Ramos (cell line): ENCODE measurements around the gene MANBA.
"Not testable (repeated sequence)": the region's sequence is repeated elsewhere in the genome, so short reads cannot be mapped to it uniquely, and the experiment has no call there.

Source experiments
- in situ Hi-C: fragments of 300-500 bp; cut with MboI; formaldehyde crosslinking; loops from one replicate; pipeline ENCODE4 v1.14.3; 2022; ENCODE audit warnings: low sequenced_read_pairs; ENCODE audit not compliant: unreplicated experiment

MANBA gene

GRCh38 chr4:102627831-102628523, 132.8 kb downstream of the MANBA start:
- in situ Hi-C loops = loop anchor here (10.0 kb wide), 1 partner anchor 183 kb away; no protein-coding TSS in a partner anchor

DNA sequence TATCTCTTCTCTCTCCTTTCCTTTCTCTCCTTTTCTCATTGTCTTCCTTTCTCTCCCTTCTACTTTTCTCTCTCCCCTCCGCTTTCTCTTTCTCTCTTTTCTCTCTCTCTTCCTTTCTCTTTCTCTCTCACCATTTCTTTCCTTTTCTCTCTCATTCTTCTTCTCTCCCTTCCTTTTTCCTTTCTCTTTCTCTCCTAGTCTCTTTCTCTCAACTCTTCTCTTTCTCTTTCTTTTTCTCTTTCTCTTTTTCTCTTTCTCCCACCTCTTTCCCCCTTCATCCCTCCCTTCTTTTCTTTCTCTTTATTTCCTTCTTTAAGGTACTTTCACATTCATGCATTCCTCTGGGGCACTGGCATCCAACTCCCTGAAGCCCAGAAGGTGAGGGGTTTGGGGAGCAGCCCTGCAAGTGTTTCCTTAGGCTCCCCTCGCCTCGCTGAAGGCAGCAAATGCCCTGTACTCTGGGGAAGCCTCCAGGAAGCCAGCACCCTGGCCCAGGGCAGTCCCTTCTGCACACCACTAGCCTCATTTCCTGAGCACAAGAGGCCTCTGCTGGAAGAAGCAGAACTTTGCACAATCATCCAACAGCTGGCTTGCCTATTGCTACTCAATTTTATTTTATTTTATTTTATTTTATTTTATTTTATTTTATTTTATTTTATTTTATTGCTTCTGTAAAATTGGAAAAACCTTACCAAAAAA, 135.4 kb downstream of the MANBA start:
- in situ Hi-C loops = loop anchor here (10.0 kb wide), 1 partner anchor 181 kb away; no protein-coding TSS in a partner anchor

DNA sequence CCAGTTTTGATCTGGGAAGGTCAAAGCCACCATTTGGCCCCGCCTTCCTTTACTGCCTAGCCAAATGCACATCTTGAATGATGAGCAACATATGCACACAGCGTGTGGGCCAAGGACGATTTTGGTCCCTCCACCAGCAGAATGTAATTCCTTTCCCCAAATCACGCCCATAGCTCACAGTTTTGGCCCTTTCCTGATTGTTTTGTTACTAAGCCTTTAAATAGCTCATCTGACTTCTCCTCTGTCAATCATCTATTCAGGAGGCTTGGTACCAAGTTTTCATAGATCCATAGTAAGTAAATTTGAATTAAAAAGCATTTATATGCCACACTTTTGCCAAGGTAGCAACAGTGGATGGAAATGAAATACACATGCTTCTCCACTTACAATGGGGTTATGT, 136.3 kb downstream of the MANBA start:
- in situ Hi-C loops = loop anchor here (5.0 to 10.0 kb wide), 3 partner anchors 180 to 463 kb away; no protein-coding TSS in a partner anchor

- in situ Hi-C loops = loop anchor here (5.0 to 10.0 kb wide), 3 partner anchors 179 to 464 kb away; no protein-coding TSS in a partner anchor
Measured at GRCh38 chr4:102623622-102624021, 137.1 kb downstream of the MANBA start.

GRCh38 chr4:102620697-102621497, 139.9 kb downstream of the MANBA start:
- in situ Hi-C loops = loop anchor here (5.0 to 10.0 kb wide), 3 partner anchors 176 to 466 kb away; no protein-coding TSS in a partner anchor

- in situ Hi-C loops = loop anchor here (5.0 to 10.0 kb wide), 3 partner anchors 175 to 467 kb away; no protein-coding TSS in a partner anchor
Measured at GRCh38 chr4:102619776-102620631, 140.8 kb downstream of the MANBA start.

DNA sequence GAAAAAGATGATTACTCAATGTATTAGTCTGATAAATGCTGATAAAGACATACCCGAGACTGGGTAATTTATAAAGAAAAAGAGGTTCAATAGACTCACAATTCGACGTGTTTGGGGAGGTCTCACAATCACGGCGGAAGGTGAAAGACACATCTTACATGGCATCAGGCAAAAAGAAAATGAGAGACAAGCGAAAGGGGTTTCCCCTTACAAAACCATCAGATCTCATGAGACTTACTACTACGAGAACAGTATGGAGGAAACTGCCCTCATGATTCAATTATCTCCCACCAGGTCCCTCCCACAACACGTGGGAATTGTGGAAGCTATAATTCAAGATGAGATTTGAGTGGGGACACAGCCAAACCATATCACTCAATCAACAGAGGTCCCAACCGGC, 141.7 kb downstream of the MANBA start:
- in situ Hi-C loops = not testable (repeated sequence)

GRCh38 chr4:102616636-102617035, 144.1 kb downstream of the MANBA start:
- in situ Hi-C loops = no loop called here

DNA sequence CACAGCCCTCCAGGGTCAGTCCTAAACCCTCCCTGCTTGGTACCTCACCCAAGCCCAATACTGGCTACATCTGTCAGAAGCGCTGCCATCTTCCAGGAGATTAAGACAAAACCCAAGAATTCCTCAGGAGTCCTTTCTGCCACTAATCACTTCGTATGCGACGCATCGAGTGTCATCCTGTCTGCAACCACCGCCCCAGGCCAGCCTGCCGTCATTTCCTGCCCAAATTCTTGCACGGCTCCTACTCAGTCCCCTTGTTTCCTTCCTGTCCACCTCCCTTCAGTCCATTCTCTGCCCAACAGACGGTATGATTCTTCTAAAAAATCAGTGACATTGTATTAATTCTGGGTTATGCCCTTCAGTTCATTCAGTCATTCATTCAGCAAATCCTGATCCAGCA, 146.0 kb downstream of the MANBA start:
- in situ Hi-C loops = no loop called here

DNA sequence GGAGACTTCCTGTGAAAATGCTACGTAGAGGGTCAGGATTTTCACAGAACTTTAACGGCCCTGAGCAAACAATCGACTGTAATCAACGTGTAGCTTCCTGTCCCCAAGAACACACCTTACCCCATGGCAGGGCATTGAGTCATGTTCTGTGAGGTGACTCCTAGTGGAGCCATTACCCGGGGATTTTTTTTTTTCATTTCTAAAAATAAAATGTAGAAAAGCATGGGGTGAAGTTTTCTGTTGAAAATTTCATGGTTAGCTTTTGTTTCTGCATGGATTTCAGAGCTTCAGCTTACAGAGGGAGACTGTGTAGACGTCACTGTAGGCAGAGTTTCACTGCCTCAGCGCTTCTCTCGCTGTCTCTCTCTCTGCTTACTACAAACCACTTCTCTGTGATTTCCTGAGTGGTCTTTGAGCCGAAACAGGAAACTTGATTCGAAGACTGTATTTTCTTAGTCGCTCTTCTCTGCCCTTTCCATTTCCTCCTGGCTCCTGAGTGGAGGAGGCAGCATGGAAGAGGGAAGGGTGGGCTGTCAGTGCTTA, 147.9 kb downstream of the MANBA start:
- in situ Hi-C loops = no loop called here

- in situ Hi-C loops = no loop called here
Measured at GRCh38 chr4:102612210-102612609, 148.6 kb downstream of the MANBA start.

- in situ Hi-C loops = no loop called here
Measured at GRCh38 chr4:102610476-102610875, 150.3 kb downstream of the MANBA start.

DNA sequence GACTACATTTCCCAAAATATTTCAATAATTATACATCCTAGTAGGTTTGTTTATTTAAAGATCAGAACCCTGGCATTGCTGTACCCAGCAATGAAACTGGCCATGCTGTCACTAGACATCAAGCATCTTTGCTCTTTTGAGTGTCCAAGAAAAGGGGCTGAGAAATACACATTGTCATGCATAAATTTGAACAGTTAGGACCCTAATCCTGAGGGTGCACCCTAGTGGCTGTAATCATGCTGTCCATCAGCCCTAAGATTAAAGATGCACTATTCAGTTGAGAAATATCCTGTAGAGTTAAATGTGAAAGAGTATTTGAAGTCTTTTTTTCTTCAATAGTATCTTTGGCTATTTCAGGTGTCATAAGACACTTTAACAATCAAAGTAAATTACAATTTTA, 150.8 kb downstream of the MANBA start:
- in situ Hi-C loops = no loop called here

- in situ Hi-C loops = no loop called here
Measured at GRCh38 chr4:102608190-102608589, 152.6 kb downstream of the MANBA start.

DNA sequence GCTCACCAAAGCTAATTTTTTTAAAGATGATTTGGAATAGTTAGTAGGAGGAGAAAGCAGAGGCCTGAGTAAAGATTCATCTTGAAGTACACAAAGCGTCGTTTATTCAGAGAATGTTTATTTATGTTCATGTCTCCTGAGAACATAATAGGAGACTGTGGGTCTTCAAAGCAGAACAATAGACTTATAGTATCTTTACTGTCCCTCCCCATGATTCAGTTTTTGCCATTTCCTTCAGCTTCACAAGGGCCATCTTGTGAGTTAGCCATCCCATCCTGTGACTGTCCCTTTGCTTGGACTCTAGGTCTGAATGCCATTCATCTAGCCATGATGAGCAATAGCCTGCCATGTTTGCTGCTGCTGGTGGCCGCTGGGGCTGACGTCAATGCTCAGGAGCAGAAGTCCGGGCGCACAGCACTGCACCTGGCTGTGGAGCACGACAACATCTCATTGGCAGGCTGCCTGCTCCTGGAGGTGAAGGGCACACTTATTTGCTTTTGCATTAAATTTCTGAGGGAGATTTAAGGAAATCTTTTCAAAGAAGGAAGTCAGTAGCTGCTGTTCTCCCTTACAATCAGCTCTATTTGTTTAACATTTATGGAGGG, 153.8 kb downstream of the MANBA start:
- in situ Hi-C loops = no loop called here

- in situ Hi-C loops = no loop called here
Measured at GRCh38 chr4:102606261-102606660, 154.5 kb downstream of the MANBA start.

GRCh38 chr4:102604222-102604940, 156.4 kb downstream of the MANBA start:
- in situ Hi-C loops = no loop called here

DNA sequence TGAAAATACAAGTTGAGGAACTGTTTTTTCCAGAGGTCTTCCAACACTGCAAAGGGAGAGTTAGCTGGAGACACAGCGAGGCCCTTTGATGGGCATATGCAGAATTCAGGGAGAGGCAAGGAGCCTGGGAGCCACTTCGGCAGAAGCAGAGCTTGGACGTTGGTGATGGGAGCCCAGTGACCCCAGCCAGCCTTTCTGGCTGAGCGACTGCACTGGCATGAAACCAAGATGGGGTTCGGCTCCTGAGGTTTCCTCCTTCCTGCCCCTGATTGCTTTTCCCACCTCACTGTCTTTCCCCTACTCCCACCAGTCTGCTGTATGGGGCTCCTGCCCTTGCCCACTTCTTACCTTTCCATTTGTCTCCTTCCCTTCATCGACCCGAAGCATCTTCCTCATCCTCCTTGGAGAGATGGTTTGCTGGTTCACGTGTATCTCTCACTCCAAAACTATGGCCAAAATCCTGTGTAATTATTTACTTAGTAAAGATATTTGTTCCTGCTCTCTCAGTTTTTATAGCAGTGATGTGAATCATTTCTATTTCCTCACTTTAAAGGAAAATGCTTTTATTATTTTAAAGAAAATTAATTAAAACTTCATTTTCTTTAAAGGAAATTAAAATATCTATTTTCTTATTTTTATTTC, 159.1 kb downstream of the MANBA start:
- in situ Hi-C loops = no loop called here
